Transverse colon (tissue), 4 donors: ENCODE measurements around the gene MSMB.

ENCODE experiments used
- CTCF ChIP-seq, 5 experiments: fragments of 200-600 bp in 3 of 5; fragments of 450-650 bp in 2 of 5; sonication (generic) in 3 of 5; IDR thresholded peaks; 1 replicate in 2 of 5; 2 replicates in 3 of 5; pipeline ENCODE4 v1.5.1; 2016 to 2017; ENCODE audit warnings: antibody characterized with exemption in 5 of 5, inconsistent platforms in 3 of 5, mild to moderate bottlenecking in 2 of 5, moderate library complexity in 1 of 5
- EP300 ChIP-seq: sonication (generic); formaldehyde crosslinking; IDR thresholded peaks from one replicate; pipeline ENCODE4 v1.6.1; 2017; ENCODE audit warnings: antibody characterized with exemption, low read depth
- POLR2A ChIP-seq: fragments of 450-650 bp; IDR thresholded peaks from one replicate; pipeline ENCODE4 v1.6.1; 2016; ENCODE audit warnings: antibody characterized with exemption, mild to moderate bottlenecking, moderate library complexity
- POLR2AphosphoS5 ChIP-seq, 3 donors: sonication (generic); formaldehyde crosslinking; IDR thresholded peaks; one replicate each; pipeline ENCODE4 v1.6.1; 2016; ENCODE audit warnings: antibody characterized with exemption in 3 of 3

DNA sequence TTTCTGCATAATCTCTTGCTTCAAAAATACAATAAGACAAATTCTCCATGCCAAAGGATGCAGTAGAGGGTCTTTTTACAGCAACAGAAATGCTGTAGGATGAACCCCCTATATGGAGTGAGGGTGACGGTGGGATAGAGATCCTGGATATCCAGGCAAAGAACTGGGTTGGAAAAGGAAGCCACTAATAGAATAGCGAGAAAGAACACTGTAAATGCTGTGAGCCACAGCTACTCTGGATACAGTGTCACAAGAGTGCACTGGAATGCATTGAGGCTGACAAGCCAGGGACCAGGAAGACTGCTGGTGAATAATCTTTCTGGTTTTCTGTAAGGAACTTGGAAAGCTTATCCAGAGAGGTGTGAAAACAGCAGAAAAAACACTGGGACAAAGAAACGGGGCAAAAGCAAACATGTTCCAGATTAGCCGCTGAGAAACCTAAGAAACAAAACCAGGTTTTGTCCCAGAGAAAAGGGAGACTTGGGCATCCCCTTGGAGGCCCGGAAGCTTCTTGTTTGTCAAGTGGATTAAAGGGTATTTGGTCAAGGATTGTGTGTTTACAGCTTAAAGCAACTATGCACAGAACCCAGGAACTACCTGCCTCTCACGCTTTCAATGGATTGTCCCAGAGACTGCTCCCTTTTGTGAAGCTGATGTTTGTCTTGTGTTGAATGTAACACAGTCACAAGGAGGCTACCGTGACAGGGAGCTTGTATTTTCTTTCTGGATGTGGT lies 6.2 kb upstream of the MSMB start:
- no peak for TF ChIP-seq CTCF (IDR thresholded peaks at IDR 0.05)
- no peak for TF ChIP-seq EP300
- no peak for TF ChIP-seq POLR2A
- TF ChIP-seq POLR2AphosphoS5 (IDR thresholded peaks at IDR 0.05): no peak
